ENCODE results near the gene LAD1. TPM values are rescaled to one million over a fixed set of nuclear protein-coding genes. Genes with fewer than 3 reads are reported as not detected.
A peak's percentile ranks its signal among the peaks of the same experiment; 100 is the strongest.

Gene LAD1
- total and polyA plus RNA-seq, 4 donors = 0.17 to 0.50 (median 0.35) TPM

- H3K27me3 ChIP-seq (ENCODE audit: control insufficient read depth, insufficient read depth, low read length) = no peaks in the 10 kb centered on the region
- no peaks in the 10 kb centered on the region for H3K4me1 ChIP-seq (ENCODE audit: control insufficient read depth, insufficient read depth, low read length)
- no peaks in the 10 kb centered on the region for H3K9me3 ChIP-seq (ENCODE audit: control insufficient read depth, insufficient read depth, low read length)
- WGBS (ENCODE audit: insufficient coverage) = 80% methylated on average over 9 of the region's 11 CpGs
- no peak overlapping the region for H3K27ac ChIP-seq (ENCODE audit: low read depth, low read length)
- no peaks in the 10 kb centered on the region for H3K36me3 ChIP-seq (ENCODE audit: control insufficient read depth, insufficient read depth, low read length)
- H3K4me3 ChIP-seq (ENCODE audit: low read depth, low read length) = no peak overlapping the region
- no peak for DNase-seq (ENCODE audit: low read depth in 4 of 6, low spot score in 6 of 6)
Measured at GRCh38 chr1:201356701-201357100, 42.4 kb downstream of the LAD1 start.

- Histone ChIP-seq H3K9me3 (ENCODE audit: control insufficient read depth, insufficient read depth, low read length) (no peaks in the 10 kb centered on the region), H3K27me3 (ENCODE audit: control insufficient read depth, insufficient read depth, low read length) (no peaks in the 10 kb centered on the region), H3K4me1 (ENCODE audit: control insufficient read depth, insufficient read depth, low read length) (no peaks in the 10 kb centered on the region), H3K27ac (ENCODE audit: low read depth, low read length) (no peak overlapping the region), H3K36me3 (ENCODE audit: control insufficient read depth, insufficient read depth, low read length) (no peaks in the 10 kb centered on the region), H3K4me3 (ENCODE audit: low read depth, low read length) (no peak overlapping the region)
- no peak for DNase-seq (ENCODE audit: low read depth in 4 of 6, low spot score in 6 of 6)
- WGBS (ENCODE audit: insufficient coverage) = 86% methylated on average over 5 of the region's 5 CpGs
Measured at GRCh38 chr1:201356236-201356635, 42.9 kb downstream of the LAD1 start.

GRCh38 chr1:201355471-201355870, 43.7 kb downstream of the LAD1 start:
- Histone ChIP-seq H3K4me3 (ENCODE audit: low read depth, low read length) (no peak overlapping the region), H3K27me3 (ENCODE audit: control insufficient read depth, insufficient read depth, low read length) (no peaks in the 10 kb centered on the region), H3K9me3 (ENCODE audit: control insufficient read depth, insufficient read depth, low read length) (no peaks in the 10 kb centered on the region), H3K27ac (ENCODE audit: low read depth, low read length) (no peak overlapping the region), H3K36me3 (ENCODE audit: control insufficient read depth, insufficient read depth, low read length) (no peaks in the 10 kb centered on the region), H3K4me1 (ENCODE audit: control insufficient read depth, insufficient read depth, low read length) (no peaks in the 10 kb centered on the region)
- no peak for DNase-seq (ENCODE audit: low read depth in 4 of 6, low spot score in 6 of 6)
- WGBS (ENCODE audit: insufficient coverage) = 98% methylated on average over 6 of the region's 7 CpGs

- no peak for DNase-seq (ENCODE audit: low read depth in 4 of 6, low spot score in 6 of 6)
- H3K4me3 ChIP-seq (ENCODE audit: low read depth, low read length) = no peak overlapping the region
- WGBS (ENCODE audit: insufficient coverage) = 20% methylated on average over 1 of the region's 4 CpGs
- H3K36me3 ChIP-seq (ENCODE audit: control insufficient read depth, insufficient read depth, low read length) = no peaks in the 10 kb centered on the region
- no peaks in the 10 kb centered on the region for H3K27me3 ChIP-seq (ENCODE audit: control insufficient read depth, insufficient read depth, low read length)
- no peaks in the 10 kb centered on the region for H3K9me3 ChIP-seq (ENCODE audit: control insufficient read depth, insufficient read depth, low read length)
- no peak overlapping the region for H3K27ac ChIP-seq (ENCODE audit: low read depth, low read length)
- H3K4me1 ChIP-seq (ENCODE audit: control insufficient read depth, insufficient read depth, low read length) = no peaks in the 10 kb centered on the region
Measured at GRCh38 chr1:201354901-201355295, 44.2 kb downstream of the LAD1 start.

- H3K9me3 ChIP-seq (ENCODE audit: control insufficient read depth, insufficient read depth, low read length) = no peaks in the 10 kb centered on the region
- 80% methylated on average over 3 of the region's 9 CpGs for WGBS (ENCODE audit: insufficient coverage)
- no peaks in the 10 kb centered on the region for H3K4me1 ChIP-seq (ENCODE audit: control insufficient read depth, insufficient read depth, low read length)
- DNase-seq (ENCODE audit: low read depth in 4 of 6, low spot score in 6 of 6) = no peak
- no peaks in the 10 kb centered on the region for H3K36me3 ChIP-seq (ENCODE audit: control insufficient read depth, insufficient read depth, low read length)
- peaks cover under 1% of the 10 kb centered on the region for H3K27me3 ChIP-seq (ENCODE audit: control insufficient read depth, insufficient read depth, low read length)
- H3K4me3 ChIP-seq (ENCODE audit: low read depth, low read length) = no peak overlapping the region
- H3K27ac ChIP-seq (ENCODE audit: low read depth, low read length) = no peak overlapping the region
Measured at GRCh38 chr1:201354151-201354900, 44.8 kb downstream of the LAD1 start.

GRCh38 chr1:201353186-201353940, 45.8 kb downstream of the LAD1 start:
- Histone ChIP-seq H3K4me1 (ENCODE audit: control insufficient read depth, insufficient read depth, low read length) (no peaks in the 10 kb centered on the region), H3K4me3 (ENCODE audit: low read depth, low read length) (no peak overlapping the region), H3K9me3 (ENCODE audit: control insufficient read depth, insufficient read depth, low read length) (no peaks in the 10 kb centered on the region), H3K36me3 (ENCODE audit: control insufficient read depth, insufficient read depth, low read length) (no peaks in the 10 kb centered on the region), H3K27ac (ENCODE audit: low read depth, low read length) (no peak overlapping the region), H3K27me3 (ENCODE audit: control insufficient read depth, insufficient read depth, low read length) (peaks cover 2% of the 10 kb centered on the region)
- no peak for DNase-seq (ENCODE audit: low read depth in 4 of 6, low spot score in 6 of 6)
- WGBS (ENCODE audit: insufficient coverage) = 83% methylated on average over 9 of the region's 13 CpGs

GRCh38 chr1:201351617-201352016, 47.5 kb downstream of the LAD1 start:
- Histone ChIP-seq H3K36me3 (ENCODE audit: control insufficient read depth, insufficient read depth, low read length) (no peaks in the 10 kb centered on the region), H3K27me3 (ENCODE audit: control insufficient read depth, insufficient read depth, low read length) (peaks cover 2% of the 10 kb centered on the region), H3K4me1 (ENCODE audit: control insufficient read depth, insufficient read depth, low read length) (no peaks in the 10 kb centered on the region), H3K27ac (ENCODE audit: low read depth, low read length) (no peak overlapping the region), H3K9me3 (ENCODE audit: control insufficient read depth, insufficient read depth, low read length) (no peaks in the 10 kb centered on the region), H3K4me3 (ENCODE audit: low read depth, low read length) (no peak overlapping the region)
- DNase-seq (ENCODE audit: low read depth in 4 of 6, low spot score in 6 of 6) = no peak

GRCh38 chr1:201350884-201351283, 48.2 kb downstream of the LAD1 start:
- no peaks in the 10 kb centered on the region for H3K4me1 ChIP-seq (ENCODE audit: control insufficient read depth, insufficient read depth, low read length)

GRCh38 chr1:201350361-201350725, 48.8 kb downstream of the LAD1 start:
- H3K27me3 ChIP-seq (ENCODE audit: control insufficient read depth, insufficient read depth, low read length) = peaks cover 2% of the 10 kb centered on the region
- 65% methylated on average over 2 of the region's 2 CpGs for WGBS (ENCODE audit: insufficient coverage)
- H3K4me1 ChIP-seq (ENCODE audit: control insufficient read depth, insufficient read depth, low read length) = no peaks in the 10 kb centered on the region
- no peaks in the 10 kb centered on the region for H3K36me3 ChIP-seq (ENCODE audit: control insufficient read depth, insufficient read depth, low read length)
- H3K27ac ChIP-seq (ENCODE audit: low read depth, low read length) = no peak overlapping the region
- H3K4me3 ChIP-seq (ENCODE audit: low read depth, low read length) = no peak overlapping the region
- DNase-seq (ENCODE audit: low read depth in 4 of 6, low spot score in 6 of 6) = no peak
- no peaks in the 10 kb centered on the region for H3K9me3 ChIP-seq (ENCODE audit: control insufficient read depth, insufficient read depth, low read length)

More at GRCh38 chr1:201350884-201351283, 48.2 kb downstream of the LAD1 start:
- Histone ChIP-seq H3K27ac (ENCODE audit: low read depth, low read length) (no peak overlapping the region), H3K9me3 (ENCODE audit: control insufficient read depth, insufficient read depth, low read length) (no peaks in the 10 kb centered on the region), H3K4me3 (ENCODE audit: low read depth, low read length) (no peak overlapping the region), H3K36me3 (ENCODE audit: control insufficient read depth, insufficient read depth, low read length) (no peaks in the 10 kb centered on the region), H3K27me3 (ENCODE audit: control insufficient read depth, insufficient read depth, low read length) (peaks cover 2% of the 10 kb centered on the region)
- 90% methylated on average over 5 of the region's 7 CpGs for WGBS (ENCODE audit: insufficient coverage)
- DNase-seq (ENCODE audit: low read depth in 4 of 6, low spot score in 6 of 6) = no peak

- 46% methylated on average over 3 of the region's 4 CpGs for WGBS (ENCODE audit: insufficient coverage)
- H3K27me3 ChIP-seq (ENCODE audit: control insufficient read depth, insufficient read depth, low read length) = peaks cover 2% of the 10 kb centered on the region
- no peak overlapping the region for H3K4me3 ChIP-seq (ENCODE audit: low read depth, low read length)
- no peaks in the 10 kb centered on the region for H3K9me3 ChIP-seq (ENCODE audit: control insufficient read depth, insufficient read depth, low read length)
- no peak overlapping the region for H3K27ac ChIP-seq (ENCODE audit: low read depth, low read length)
- H3K36me3 ChIP-seq (ENCODE audit: control insufficient read depth, insufficient read depth, low read length) = no peaks in the 10 kb centered on the region
- peak in 2 of 6 donors; percentile 27 to 35 for DNase-seq (ENCODE audit: low read depth in 4 of 6, low spot score in 6 of 6)
- H3K4me1 ChIP-seq (ENCODE audit: control insufficient read depth, insufficient read depth, low read length) = no peaks in the 10 kb centered on the region
Measured at GRCh38 chr1:201349092-201349491, 50.0 kb downstream of the LAD1 start.
